GM12878 (cell line): Measurements from ENCODE around the gene ZNF429. TPM values are rescaled to one million over a fixed set of nuclear protein-coding genes. Genes with fewer than 3 reads are reported as not detected.

Experiments used
- ATAC-seq: fragments of 200-7000 bp; cut with Tn5 transposase; 3 replicates; pipeline ENCODE4 v1.9.1; 2020; ENCODE audit warnings: mild to moderate bottlenecking, moderate library complexity
- BruUV-seq: library from RNA; stranded (reverse); fragments of 400-500 nt; replicated peaks from 2 replicates; lab custom pipeline; 2021; lab: Mats Ljungman, UMichigan
- CTCF ChIA-PET: fragments of 300-600 bp; sonication (Branson Sonifier 250); formaldehyde crosslinking; extraction: SDS; loops from one replicate; lab custom pipeline; 2021; ENCODE audit warnings: inconsistent platforms; lab: Yijun Ruan, JAX
- POLR2A ChIA-PET: fragments of 350-600 bp; formaldehyde crosslinking; extraction: SDS; loops from one replicate; lab custom pipeline; 2021; ENCODE audit warnings: inconsistent platforms; lab: Charles Lee
- RAD21 ChIA-PET: fragments of 300-600 bp; sonication (Branson Sonifier 250); formaldehyde crosslinking; loops from one replicate; lab custom pipeline; 2023; ENCODE audit warnings: antibody characterized with exemption; ENCODE audit not compliant: unreplicated experiment; lab: Charles Lee
- SMC1A ChIA-PET: fragments of 300-600 bp; sonication (Branson Sonifier 250); formaldehyde crosslinking; loops from one replicate; lab custom pipeline; 2023; ENCODE audit not compliant: unreplicated experiment, uncharacterized antibody; lab: Charles Lee
- DNase-seq: peaks from one replicate; pipeline ENCODE4 v3.0.0-alpha.2; 2011; ENCODE audit warnings: low read depth, low spot score
- FAIRE-seq: peaks from 3 replicates; lab custom pipeline; 2011; peaks lifted over from hg19 to GRCh38; lab: Jason Lieb, UNC
- H2AFZ ChIP-seq: 2 replicates; pipeline ENCODE4 v1.6.0; 2011; ENCODE audit warnings: low read depth, low read length, control low read depth; ENCODE audit not compliant: control insufficient read depth
- H3K27ac ChIP-seq: 2 replicates; pipeline ENCODE4 v1.5.1; 2011; ENCODE audit warnings: control low read depth; ENCODE audit not compliant: control insufficient read depth, insufficient read depth
- H3K27me3 ChIP-seq, 2 experiments: replicated peaks in 1 of 2; 2 replicates each; pipeline versions ENCODE4 v1.6.0 to v1.6.1; 2011; ENCODE audit warnings: low read length in 1 of 2; ENCODE audit not compliant: control insufficient read depth in 2 of 2, insufficient read depth in 2 of 2
- H3K36me3 ChIP-seq, 2 experiments: 2 replicates each; pipeline ENCODE4 v1.5.1; 2011; ENCODE audit warnings: low read length in 1 of 2; ENCODE audit not compliant: control insufficient read depth in 2 of 2, insufficient read depth in 2 of 2
- H3K4me1 ChIP-seq: 2 replicates; pipeline ENCODE4 v1.6.1; 2011; ENCODE audit warnings: mild to moderate bottlenecking, low read length, moderate library complexity, mixed read lengths; ENCODE audit not compliant: control insufficient read depth, insufficient read depth
- H3K4me2 ChIP-seq: 2 replicates; pipeline ENCODE4 v1.6.0; 2011; ENCODE audit warnings: control low read depth; ENCODE audit not compliant: control insufficient read depth, insufficient read depth
- H3K4me3 ChIP-seq: fragments of 200-600 bp; sonication (generic); 2 replicates; pipeline ENCODE4 v1.5.1; 2016
- H3K79me2 ChIP-seq: 2 replicates; pipeline ENCODE4 v1.6.0; 2011; ENCODE audit warnings: low read length; ENCODE audit not compliant: control insufficient read depth, insufficient read depth
- H3K9ac ChIP-seq: 2 replicates; pipeline ENCODE4 v1.8.0; 2011; ENCODE audit warnings: low read length, control low read depth, mixed read lengths; ENCODE audit not compliant: control insufficient read depth, insufficient read depth
- H3K9me3 ChIP-seq: replicated peaks from 3 replicates; pipeline ENCODE4 v1.5.1; 2011; ENCODE audit warnings: mild to moderate bottlenecking, low read length; ENCODE audit not compliant: control insufficient read depth, insufficient read depth
- H4K20me1 ChIP-seq: 2 replicates; pipeline ENCODE4 v1.6.0; 2011; ENCODE audit not compliant: control insufficient read depth, insufficient read depth
- ASH2L ChIP-seq: fragments of 300-600, 200-600 bp; sonication (generic); IDR thresholded peaks from 2 replicates; pipeline ENCODE4 v1.6.1; 2017; ENCODE audit warnings: low read depth, mild to moderate bottlenecking, borderline replicate concordance
- EZH2 ChIP-seq: IDR thresholded peaks from 2 replicates; pipeline ENCODE4 v1.6.1; 2012; ENCODE audit warnings: low read depth, mild to moderate bottlenecking, control low read depth, inconsistent platforms, low read length, borderline replicate concordance; ENCODE audit not compliant: control insufficient read depth
- JUNB ChIP-seq: IDR thresholded peaks from 2 replicates; pipeline ENCODE4 v1.6.1; 2016; ENCODE audit warnings: antibody characterized with exemption, mild to moderate bottlenecking
- KDM1A ChIP-seq: fragments of 200-600 bp; sonication (generic); IDR thresholded peaks from 2 replicates; pipeline ENCODE4 v1.6.1; 2016; ENCODE audit warnings: borderline replicate concordance
- MYB ChIP-seq: fragments of 150-350 bp; IDR thresholded peaks from 2 replicates; pipeline ENCODE4 v1.6.1; 2014; ENCODE audit warnings: mild to moderate bottlenecking, low read depth, low read length, borderline replicate concordance
- PAX8 ChIP-seq: fragments of 450-650 bp; IDR thresholded peaks from 2 replicates; pipeline ENCODE4 v1.6.1; 2017; ENCODE audit warnings: mild to moderate bottlenecking, moderate library complexity
- POLR2AphosphoS5 ChIP-seq: IDR thresholded peaks from 2 replicates; pipeline ENCODE4 v1.6.1; 2011; ENCODE audit warnings: mild to moderate bottlenecking, low read length, inconsistent platforms
- SUZ12 ChIP-seq: fragments of 200-600 bp; sonication (generic); IDR thresholded peaks from one replicate; pipeline ENCODE4 v1.6.1; 2018; ENCODE audit warnings: antibody characterized with exemption, mild to moderate bottlenecking; ENCODE audit not compliant: unreplicated experiment
- WRNIP1 ChIP-seq: IDR thresholded peaks from 2 replicates; pipeline ENCODE4 v1.6.1; 2011; ENCODE audit warnings: low read depth, low read length, improper control_type of control experiment, borderline replicate concordance
- ZNF592 ChIP-seq: fragments of 450-650 bp; IDR thresholded peaks from 2 replicates; pipeline ENCODE4 v1.6.1; 2017; ENCODE audit warnings: mild to moderate bottlenecking, moderate library complexity
- WGBS: methylation state at CpG from one replicate; pipeline ENCODE4 v1.1.6; 2016; ENCODE audit warnings: low lambda C conversion rate; ENCODE audit not compliant: insufficient replicate concordance, insufficient coverage; ENCODE audit errors: missing lambda C conversion rate; 5-methylcytosine and 5-hydroxymethylcytosine counted together
- in situ Hi-C: fragments of 300-500 bp; cut with MboI; formaldehyde crosslinking; loops from 9 replicates; pipeline ENCODE4 v1.14.3; 2018; ENCODE audit warnings: mixed read lengths
- intact Hi-C: fragments of 100-400 bp; cut with micrococcal nuclease; formaldehyde crosslinking; loops from one replicate; pipeline ENCODE4 v1.14.2; 2022; ENCODE audit not compliant: unreplicated experiment
- polyA plus RNA-seq, 11 experiments: library from polyadenylated mRNA; depleted of rRNA in 4 of 11; unstranded in 6 of 11; stranded (reverse) in 5 of 11; fragments of >200 nt; fragmentation: Nextera tagmentation in 4 of 11; fragmentation: Illumina TruSeq in 1 of 11; extraction: Ambion mirVana in 4 of 11; extraction: Trizol in 1 of 11; gene quantifications; 1 replicate in 1 of 11; 2 replicates in 10 of 11; pipeline versions ENCODE4 v1.2.1 to v1.2.3, GENCODE V29; 2011 to 2016; ENCODE audit warnings: inconsistent platforms in 2 of 11, missing spikeins in 2 of 11, low read depth in 1 of 11
- total RNA-seq, 4 experiments: library from RNA; depleted of rRNA in 3 of 4; stranded (reverse); fragments of >200 nt in 3 of 4; fragmentation: Illumina TruSeq in 1 of 4; extraction: Trizol in 1 of 4; gene quantifications; 2 replicates each; pipeline versions ENCODE4 v1.2.1 to v1.2.3, GENCODE V29; 2013 to 2021
- TF ChIP-seq, protein P1 (sequence below): IDR thresholded peaks from 2 replicates; pipeline ENCODE4 v1.6.1; 2012; ENCODE audit warnings: mild to moderate bottlenecking, low read depth, low read length

The ZNF429 gene
- total and polyA plus RNA-seq, 10 of the 15 experiments (the other 5 are each of a cell fraction or from before 2014, with no cell fraction given) = 1.4 to 4.3 (median 2.8) TPM

DNA sequence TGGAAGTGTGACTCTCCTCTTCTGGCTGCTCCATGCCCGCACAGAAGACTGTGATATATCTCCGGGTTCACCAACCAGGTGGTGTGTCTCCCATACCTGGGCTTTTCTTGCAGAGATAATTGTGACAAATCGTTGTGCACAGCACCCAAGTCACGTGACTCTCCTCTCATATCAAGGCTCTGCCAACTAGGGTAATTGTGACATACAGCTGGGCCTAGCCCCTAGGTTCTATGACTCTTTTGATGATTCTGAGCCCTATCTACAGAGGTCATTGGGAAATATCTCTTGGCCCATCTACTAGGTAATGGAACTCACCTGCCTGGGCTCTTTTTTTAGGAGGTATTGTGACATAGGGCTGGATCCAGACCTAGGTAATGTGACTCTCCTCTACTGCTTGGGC is 89.8 kb downstream of the ZNF429 start (continued):
- no peak for TF ChIP-seq ZNF592

DNA sequence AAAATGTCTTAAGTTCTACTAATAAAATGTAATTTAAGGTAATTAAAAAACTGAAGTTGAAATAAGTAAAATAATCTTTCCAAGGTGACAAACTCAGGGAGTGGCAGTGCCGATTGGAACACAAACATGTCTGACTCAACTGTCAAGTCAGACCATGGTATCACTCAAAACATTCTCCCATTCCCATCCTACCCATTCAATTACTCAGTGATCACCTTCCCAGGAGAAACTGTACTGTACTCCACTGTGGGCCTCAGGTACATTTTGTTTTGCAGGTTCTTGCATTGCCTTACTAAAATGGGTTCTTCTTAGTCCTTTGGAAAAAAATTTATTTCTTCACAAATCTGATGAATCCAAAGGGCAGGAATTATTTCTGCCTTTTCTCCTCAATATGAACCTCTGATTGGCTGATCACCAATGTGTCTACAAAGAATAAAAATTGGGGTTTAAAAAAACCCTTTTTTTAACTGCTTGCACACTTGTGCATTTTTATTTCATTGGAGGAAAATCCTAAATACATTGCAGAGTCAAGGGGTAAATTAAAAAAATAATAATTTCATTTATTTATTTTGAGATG is 96.8 kb downstream of the ZNF429 start:
- H3K9ac ChIP-seq = no peak overlapping the region
- no peak for FAIRE-seq
- WGBS = 31% methylated on average over 1 of the region's 1 CpG
- no peak overlapping the region for H2AFZ ChIP-seq
- TF ChIP-seq, protein P1, sequence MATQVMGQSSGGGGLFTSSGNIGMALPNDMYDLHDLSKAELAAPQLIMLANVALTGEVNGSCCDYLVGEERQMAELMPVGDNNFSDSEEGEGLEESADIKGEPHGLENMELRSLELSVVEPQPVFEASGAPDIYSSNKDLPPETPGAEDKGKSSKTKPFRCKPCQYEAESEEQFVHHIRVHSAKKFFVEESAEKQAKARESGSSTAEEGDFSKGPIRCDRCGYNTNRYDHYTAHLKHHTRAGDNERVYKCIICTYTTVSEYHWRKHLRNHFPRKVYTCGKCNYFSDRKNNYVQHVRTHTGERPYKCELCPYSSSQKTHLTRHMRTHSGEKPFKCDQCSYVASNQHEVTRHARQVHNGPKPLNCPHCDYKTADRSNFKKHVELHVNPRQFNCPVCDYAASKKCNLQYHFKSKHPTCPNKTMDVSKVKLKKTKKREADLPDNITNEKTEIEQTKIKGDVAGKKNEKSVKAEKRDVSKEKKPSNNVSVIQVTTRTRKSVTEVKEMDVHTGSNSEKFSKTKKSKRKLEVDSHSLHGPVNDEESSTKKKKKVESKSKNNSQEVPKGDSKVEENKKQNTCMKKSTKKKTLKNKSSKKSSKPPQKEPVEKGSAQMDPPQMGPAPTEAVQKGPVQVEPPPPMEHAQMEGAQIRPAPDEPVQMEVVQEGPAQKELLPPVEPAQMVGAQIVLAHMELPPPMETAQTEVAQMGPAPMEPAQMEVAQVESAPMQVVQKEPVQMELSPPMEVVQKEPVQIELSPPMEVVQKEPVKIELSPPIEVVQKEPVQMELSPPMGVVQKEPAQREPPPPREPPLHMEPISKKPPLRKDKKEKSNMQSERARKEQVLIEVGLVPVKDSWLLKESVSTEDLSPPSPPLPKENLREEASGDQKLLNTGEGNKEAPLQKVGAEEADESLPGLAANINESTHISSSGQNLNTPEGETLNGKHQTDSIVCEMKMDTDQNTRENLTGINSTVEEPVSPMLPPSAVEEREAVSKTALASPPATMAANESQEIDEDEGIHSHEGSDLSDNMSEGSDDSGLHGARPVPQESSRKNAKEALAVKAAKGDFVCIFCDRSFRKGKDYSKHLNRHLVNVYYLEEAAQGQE = no peak
- TF ChIP-seq JUNB = no peak
- no peak for TF ChIP-seq PAX8
- TF ChIP-seq EZH2 = no peak
- TF ChIP-seq POLR2AphosphoS5 = no peak
- TF ChIP-seq MYB = no peak
- no peak for TF ChIP-seq SUZ12
- no peak for TF ChIP-seq WRNIP1
- no peak for TF ChIP-seq ASH2L
- no peak for TF ChIP-seq KDM1A
- ChIA-PET CTCF (no interaction called here), SMC1A (no interaction called here), RAD21 (no interaction called here), POLR2A (no interaction called here)
- H3K27ac ChIP-seq = no peak overlapping the region
- no peak overlapping the region for H3K4me3 ChIP-seq
- H3K36me3 ChIP-seq = no peaks in the 10 kb centered on the region
- no peaks in the 10 kb centered on the region for H3K79me2 ChIP-seq
- H3K27me3 ChIP-seq = no peaks in the 10 kb centered on the region
- no peaks in the 10 kb centered on the region for H3K4me1 ChIP-seq
- intact Hi-C loops (no loop called here), in situ Hi-C loops (no loop called here)
- DNase-seq = no peak
- H4K20me1 ChIP-seq = no peaks in the 10 kb centered on the region
- no peaks in the 10 kb centered on the region; the same call in 2 of the 3 replicates for H3K9me3 ChIP-seq
- ATAC-seq = no peak
- no TSS peak for BruUV-seq
- no peak overlapping the region for H3K4me2 ChIP-seq
